LNCAP (cell line): ENCODE results near the gene PGBD4.

Source experiments
- TF ChIP-seq, protein P1 (sequence below): fragments of 450-650 bp; IDR thresholded peaks from 2 replicates; pipeline ENCODE4 v1.5.1; 2017; ENCODE audit warnings: mild to moderate bottlenecking

PGBD4 gene

DNA sequence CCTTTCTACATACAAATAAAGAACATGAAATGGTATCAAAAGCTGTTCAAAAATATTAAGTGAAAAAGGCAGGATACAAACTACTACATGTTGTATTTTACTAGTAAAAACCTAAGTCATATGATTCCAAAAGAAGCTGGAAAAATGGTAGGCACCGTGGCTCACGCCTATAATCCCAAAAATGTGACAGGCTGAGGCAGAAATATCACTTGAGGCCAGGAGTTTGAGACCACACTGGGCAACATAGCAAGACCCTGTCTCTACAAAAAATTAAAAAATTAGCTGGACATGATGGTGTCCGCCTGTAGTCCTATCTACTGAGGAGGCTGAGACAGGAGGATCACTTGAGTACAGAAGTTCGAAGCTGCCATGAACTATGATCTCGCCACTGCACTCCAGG, 2.0 kb upstream of the PGBD4 start:
- TF ChIP-seq, protein P1, sequence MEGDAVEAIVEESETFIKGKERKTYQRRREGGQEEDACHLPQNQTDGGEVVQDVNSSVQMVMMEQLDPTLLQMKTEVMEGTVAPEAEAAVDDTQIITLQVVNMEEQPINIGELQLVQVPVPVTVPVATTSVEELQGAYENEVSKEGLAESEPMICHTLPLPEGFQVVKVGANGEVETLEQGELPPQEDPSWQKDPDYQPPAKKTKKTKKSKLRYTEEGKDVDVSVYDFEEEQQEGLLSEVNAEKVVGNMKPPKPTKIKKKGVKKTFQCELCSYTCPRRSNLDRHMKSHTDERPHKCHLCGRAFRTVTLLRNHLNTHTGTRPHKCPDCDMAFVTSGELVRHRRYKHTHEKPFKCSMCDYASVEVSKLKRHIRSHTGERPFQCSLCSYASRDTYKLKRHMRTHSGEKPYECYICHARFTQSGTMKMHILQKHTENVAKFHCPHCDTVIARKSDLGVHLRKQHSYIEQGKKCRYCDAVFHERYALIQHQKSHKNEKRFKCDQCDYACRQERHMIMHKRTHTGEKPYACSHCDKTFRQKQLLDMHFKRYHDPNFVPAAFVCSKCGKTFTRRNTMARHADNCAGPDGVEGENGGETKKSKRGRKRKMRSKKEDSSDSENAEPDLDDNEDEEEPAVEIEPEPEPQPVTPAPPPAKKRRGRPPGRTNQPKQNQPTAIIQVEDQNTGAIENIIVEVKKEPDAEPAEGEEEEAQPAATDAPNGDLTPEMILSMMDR, result no peak

DNA sequence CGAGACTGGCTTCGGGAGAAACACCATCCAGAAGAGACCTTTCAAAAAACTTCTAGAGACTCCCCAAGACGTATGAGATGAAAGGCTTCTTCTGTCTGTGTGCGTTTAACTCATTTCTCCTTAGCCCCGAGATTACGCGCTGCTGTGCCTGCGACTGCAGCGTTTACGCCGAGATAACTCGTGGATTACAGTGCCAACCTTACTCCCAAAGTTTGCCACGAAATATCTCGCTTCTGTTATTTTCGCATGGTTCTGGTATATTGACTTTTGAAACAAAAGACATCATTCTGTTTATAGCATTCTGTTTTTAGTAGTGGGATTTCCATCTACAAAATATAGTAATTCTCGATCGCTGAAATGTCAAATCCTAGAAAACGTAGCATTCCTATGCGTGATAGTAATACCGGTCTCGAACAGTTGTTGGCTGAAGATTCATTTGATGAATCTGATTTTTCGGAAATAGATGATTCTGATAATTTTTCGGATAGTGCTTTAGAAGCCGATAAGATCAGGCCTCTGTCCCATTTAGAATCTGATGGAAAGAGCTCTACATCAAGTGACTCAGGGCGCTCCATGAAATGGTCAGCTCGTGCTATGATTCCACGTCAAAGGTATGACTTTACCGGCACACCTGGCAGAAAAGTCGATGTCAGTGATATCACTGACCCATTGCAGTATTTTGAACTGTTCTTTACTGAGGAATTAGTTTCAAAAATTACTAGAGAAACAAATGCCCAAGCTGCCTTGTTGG, 467 bp downstream of the PGBD4 start:
- TF ChIP-seq, protein P1, result no peak

DNA sequence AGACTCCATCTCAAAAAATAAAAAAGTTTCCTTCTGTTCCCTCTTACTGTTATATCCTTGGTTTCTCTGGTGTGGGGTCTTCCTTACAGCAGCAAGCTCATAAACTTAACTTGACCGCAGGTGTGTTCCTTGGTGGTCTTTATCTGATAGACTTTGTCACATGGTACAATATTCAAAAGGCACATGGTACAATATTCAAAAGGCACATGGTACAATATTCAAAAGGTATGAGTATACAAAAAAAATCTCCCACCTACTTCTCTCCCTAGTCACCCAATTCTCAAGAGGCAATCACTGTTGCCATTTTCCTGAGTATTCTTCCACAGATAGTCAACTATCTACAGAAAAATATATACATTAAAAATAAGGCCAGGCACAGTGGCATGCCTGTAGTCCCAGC, 4.5 kb downstream of the PGBD4 start:
- TF ChIP-seq, protein P1, result no peak

DNA sequence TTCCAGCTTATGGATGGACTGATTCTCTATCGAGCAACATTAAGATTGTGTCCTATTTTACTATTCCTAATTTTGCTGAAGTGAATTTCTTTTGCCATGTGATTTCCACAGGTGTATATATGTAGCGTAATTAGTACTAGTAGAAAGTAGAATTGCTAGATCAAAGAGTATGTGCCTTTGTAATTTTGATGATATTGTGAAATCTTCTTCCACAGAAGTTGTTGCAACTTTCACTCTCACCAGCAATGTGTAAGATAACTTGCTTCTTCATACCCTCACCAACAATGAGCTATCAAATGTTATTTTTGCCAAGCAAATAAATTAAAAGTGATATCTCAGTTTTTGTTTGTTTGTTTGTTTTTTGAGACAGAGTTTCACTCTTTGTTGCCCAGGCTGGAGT, 5.4 kb downstream of the PGBD4 start:
- TF ChIP-seq, protein P1, result no peak

DNA sequence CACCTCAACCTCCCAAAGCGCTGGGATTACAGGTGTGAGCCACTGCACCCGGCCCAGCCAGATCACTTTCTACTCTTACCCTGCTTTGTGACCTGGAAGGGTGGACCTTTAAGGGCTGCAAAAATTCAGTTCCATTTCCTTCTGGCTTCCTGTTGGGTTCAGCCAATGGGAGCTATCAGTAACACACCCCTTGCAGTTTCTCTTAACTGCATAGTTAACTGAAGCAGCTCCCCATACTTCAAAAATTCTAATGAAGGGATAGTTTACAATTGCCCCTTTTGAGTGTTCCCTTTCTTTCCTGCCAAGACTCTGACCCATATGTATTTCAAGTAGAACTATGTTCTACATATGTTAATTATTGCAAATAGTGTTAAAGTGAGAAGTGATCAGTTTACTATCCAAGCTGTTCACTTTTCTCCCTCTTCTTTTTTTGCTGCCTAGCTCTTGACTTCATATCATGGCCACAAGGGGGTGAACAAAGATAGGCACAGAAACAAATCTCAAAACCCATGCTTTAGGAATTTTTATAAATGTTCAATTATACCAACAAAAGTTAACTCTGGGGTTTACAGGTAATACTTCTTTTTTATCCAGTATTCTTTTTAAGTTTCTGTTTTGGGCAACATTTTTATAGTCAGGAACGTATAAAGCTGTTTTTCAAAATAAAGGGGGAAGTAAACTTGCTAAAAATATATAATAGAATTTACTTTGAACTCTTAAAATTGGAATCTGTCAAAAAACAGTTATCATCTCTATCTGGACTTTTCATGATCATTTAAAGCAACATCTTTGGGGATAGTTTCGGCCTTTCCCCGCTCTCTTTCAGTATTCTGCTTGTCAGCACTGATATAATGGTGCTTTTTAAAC, 8.1 kb downstream of the PGBD4 start:
- TF ChIP-seq, protein P1, result peak; percentile 72

DNA sequence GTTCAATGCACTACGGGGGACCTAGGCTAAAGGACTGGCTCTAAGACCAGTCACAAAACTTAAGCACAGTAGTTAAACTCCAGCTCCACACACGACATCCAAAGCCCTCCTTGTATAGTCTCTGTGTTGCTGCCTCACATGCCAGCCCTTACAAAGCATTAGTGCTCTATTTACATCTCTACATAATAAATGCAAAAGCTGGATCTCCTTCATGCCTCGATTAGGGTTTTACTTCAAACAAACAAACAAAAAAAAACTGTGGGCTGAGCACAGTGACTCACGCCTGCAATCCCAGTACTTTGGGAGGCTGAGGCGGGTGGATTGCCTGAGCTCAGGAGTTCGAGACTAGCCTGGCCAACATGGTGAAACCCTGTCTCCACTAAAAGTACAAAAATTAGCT, 9.6 kb downstream of the PGBD4 start:
- TF ChIP-seq, protein P1, result no peak

DNA sequence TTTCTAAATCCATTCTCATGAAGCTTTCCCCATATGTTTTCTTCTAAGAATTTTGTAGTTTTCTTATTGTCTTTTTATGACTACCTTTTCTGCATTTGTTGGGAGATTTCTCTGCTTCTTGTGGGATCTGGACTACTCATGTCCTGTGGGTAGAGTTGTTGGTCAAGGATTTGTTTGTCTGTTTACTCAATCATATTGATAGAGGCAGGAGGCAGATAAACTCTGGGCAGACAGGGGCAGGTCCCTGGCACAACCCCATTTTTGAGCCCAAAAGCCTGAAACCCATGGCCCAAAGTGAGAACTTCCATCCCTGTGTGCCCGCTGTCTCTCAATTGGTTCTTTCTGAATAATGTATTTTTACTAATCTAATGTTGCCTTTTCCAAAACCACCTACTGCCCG, 12.3 kb downstream of the PGBD4 start:
- TF ChIP-seq, protein P1, result no peak
